DMS53 (cell line): Measurements from ENCODE around the gene KIF6.
"Not testable (repeated sequence)": the region's sequence is repeated elsewhere in the genome, so short reads cannot be mapped to it uniquely, and the experiment has no call there.

ENCODE experiments used
- DNase-seq: peaks from one replicate; lab custom pipeline; 2025; lab: John Stamatoyannopoulos, UW

KIF6 gene, protein sequence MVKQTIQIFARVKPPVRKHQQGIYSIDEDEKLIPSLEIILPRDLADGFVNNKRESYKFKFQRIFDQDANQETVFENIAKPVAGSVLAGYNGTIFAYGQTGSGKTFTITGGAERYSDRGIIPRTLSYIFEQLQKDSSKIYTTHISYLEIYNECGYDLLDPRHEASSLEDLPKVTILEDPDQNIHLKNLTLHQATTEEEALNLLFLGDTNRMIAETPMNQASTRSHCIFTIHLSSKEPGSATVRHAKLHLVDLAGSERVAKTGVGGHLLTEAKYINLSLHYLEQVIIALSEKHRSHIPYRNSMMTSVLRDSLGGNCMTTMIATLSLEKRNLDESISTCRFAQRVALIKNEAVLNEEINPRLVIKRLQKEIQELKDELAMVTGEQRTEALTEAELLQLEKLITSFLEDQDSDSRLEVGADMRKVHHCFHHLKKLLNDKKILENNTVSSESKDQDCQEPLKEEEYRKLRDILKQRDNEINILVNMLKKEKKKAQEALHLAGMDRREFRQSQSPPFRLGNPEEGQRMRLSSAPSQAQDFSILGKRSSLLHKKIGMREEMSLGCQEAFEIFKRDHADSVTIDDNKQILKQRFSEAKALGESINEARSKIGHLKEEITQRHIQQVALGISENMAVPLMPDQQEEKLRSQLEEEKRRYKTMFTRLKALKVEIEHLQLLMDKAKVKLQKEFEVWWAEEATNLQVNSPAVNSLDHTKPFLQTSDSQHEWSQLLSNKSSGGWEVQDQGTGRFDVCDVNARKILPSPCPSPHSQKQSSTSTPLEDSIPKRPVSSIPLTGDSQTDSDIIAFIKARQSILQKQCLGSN

DNA sequence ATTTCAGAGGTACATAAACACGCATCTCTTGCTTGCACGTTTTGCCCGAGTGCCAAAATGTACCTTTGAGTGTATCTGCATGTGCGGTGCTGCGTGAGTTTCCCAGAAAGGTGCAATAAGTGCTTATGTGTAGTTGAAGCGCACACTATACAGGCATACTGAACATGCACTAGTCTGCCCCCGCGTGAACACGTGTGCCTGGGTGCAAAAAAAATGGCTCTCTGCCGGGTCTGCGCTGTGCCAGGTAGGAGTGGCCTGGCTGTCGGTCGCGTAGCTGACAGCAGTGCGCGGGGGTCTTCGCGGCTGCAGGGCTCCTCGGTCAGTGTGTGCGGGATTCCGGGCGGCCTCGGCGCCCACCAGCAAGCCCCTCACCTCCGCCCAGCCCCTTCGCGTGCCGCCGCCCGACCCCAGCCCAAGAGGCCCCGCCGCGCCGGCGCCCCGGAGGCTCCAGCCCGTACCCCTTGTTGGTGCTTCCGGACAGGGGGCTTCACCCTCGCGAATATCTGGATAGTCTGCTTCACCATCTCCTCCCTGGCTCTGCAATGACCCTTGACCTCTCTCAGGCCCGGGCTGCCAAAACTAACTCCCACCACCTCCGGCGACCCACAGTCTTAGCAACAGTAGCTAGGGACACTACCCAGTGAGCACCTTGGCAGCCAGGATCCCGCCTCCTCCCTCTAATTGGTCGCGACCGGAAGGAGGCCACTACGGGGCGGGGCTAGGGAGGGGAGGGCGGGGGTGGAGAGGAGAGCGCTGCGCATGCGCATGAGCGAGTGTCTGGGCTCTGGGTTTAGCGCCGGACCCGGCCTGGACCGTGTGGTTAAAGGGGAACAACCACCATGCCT, at the start of gene KIF6:
Gene KIF6, minus strand, starts transcription at position 622 of the 845 bp plus-strand sequence. Its CDS starts 98 bp downstream, at position 524.
- peak; percentile 98 for DNase-seq

- DNase-seq, result no peak
Observed at GRCh38 chr6:39773782-39774181, 48.6 kb upstream of the KIF6 start.

GRCh38 chr6:39772559-39773273, 47.5 kb upstream of the KIF6 start:
- no peak for DNase-seq

DNA sequence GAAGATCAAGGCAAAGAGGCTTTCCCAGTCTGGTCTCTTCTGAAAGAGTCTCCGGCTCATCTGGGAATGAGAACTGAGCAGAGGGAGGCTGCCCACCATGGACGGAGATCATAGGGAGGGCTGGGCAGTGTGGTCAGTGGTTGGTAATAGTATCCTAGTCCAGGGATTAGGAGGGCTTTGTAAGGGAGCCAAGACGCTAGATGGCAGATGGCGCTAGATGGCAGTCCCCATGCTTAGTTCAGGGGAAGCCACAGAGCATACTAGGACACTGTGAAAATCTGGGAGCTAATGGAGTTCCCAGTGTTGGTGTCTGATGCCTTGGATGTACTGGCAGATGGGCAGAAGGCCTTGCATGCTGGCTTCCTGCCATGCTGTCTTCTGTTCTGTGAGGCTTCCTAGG, 45.2 kb upstream of the KIF6 start:
- DNase-seq, result no peak

GRCh38 chr6:39769012-39769411, 43.8 kb upstream of the KIF6 start:
- no peak for DNase-seq

DNA sequence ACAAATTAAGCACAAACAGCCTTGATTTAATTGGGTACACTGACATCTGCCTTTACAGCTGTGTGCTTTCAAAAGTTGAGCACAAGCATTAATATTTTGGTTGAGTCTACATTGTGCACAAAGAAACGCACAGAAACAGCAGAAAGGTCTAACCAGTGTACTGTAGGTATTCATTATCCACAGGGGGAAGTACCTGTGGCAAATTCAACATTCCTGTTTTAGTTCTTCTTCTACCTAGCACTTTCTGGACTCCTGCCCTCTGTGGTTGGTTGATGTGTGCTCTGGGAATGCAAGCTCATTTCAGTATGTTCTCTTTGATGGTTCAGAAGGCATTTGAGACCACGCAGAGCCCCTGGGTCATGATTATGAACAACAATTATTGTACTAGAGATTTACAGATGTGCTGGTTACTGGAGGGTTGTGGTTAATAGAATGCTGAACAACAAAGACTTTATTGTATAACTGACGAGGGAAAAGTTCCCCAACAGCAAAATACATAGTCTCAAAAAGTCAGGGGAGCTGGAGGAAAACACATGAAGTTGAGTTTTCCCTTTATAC, 40.4 kb upstream of the KIF6 start:
- no peak for DNase-seq

DNA sequence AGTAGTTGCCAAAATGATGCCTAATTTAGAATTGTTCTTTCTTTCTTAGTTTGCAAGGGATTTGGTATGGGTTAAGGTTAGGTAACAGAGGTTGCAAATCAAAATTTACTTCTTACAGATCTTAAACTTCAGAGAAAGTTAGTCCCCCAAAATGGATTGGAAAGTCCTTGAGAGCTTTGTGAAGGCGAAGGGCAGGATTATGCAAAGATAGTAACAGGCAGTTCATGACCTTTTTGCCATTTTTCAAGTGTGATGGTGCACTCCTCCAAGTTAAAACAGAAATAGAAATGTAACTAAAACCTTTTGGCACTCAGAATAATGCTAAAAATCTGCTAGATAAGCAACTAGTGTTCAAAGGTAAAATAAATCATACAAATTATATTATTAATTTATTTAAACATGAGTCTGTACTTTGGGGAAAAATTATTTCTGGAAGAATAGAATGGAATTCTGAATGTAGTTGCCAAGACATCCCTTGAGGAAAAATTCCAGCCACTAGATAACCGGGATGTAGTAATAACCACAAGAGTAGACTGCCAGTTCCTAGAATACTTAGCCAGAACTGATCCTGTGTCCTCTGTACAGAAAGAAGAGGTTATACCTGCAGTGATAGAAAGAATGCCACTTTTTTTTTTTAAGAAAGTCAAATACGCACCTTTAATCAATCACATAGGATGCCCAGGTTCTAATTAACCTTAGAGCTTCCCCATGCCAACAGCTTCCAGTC, 35.2 kb upstream of the KIF6 start:
- no peak for DNase-seq

DNA sequence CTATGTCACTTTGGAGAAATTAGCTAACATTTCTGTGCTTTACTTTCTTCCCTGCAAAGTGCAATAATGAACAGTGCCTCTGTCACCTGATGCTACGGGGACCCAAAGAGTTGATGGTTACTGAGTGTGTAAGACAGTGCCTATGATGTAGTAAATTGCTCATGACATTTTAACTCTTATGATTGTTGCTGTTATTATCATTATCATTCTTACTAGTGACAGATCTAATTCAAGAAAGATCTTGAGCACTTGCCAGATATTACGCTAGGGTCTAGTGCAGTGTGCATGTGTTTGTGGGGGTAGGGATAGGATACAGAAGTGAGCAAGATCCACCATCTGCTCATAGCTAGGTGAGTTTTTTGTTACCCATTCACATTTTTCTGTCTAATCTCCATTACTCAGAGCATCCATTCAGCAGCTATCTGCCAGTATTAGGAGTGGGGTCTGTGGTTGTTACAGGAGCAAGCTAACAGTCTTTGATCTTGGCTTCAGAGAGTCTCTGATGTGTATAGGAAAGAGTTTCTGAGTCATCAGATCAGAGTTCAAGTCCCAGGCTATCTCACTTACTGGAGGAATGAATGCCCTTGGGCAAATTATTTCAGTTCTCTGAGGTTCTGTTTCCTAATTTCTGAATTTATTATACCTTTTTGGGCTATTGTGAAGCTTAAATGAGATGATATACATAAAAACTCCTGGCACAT, 33.8 kb upstream of the KIF6 start:
- no peak for DNase-seq

- no peak for DNase-seq
Observed at GRCh38 chr6:39756582-39756981, 31.4 kb upstream of the KIF6 start.

DNA sequence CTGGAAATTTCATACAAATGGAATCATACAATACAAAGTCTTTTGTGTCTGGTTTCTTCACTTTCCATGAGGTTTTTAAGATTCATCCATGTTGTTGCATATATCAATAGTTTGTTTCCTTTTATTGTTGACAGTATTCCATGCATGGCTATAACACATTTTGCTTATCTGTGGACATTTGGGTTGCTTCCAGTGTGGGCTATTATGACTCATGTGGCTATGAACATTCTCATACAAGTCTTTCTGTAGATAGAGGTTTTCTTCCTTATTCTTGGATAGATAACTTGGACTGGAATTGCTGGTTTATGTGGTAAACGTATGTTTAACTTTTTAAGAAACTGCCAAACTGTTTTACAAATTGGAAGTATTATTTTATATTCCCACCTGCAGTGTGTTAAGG, 30.0 kb upstream of the KIF6 start:
- DNase-seq, result no peak

- DNase-seq, result no peak
Observed at GRCh38 chr6:39754514-39755115, 29.4 kb upstream of the KIF6 start.

GRCh38 chr6:39753725-39754045, 28.5 kb upstream of the KIF6 start:
- DNase-seq, result no peak

DNA sequence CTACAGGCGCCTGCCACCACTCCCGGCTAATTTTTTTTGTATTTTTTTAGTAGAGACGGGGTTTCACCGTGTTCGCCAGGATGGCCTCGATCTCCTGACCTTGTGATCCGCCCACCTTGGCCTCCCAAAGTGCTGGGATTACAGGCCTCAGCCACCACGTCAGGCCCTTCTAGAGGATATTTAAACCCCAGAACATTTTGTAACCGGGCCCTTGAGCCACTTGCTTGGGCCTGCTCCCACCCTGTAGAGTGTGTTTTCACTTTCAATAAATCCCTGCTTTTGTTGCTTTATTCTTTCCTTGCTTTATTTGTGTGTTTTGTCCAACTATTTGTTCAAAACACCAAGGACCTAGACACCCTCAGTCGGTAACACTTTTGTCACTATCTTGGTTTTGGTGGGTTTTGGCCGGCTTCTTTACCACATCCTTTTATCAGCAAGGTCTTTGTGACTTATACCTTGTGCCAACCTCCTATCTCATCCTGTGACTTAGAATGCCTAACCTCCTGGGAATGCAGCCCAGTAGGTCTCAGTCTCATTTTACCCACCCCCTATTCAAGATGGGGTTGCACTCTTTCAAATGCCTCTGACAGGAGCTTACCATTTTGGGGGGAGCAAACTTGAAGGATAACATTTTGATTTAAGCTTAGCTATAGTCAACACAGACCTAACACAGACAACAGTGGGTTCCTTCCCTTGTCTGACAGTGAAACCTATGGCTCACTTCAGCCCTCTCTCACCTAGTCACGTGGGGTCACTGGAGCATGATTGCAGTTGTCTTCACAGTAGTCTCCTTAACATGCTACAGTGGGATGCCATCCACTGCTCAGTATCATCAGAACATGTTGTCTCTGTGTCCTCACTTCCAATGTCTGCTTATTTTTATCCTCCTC, 27.9 kb upstream of the KIF6 start:
- DNase-seq, result no peak

DNA sequence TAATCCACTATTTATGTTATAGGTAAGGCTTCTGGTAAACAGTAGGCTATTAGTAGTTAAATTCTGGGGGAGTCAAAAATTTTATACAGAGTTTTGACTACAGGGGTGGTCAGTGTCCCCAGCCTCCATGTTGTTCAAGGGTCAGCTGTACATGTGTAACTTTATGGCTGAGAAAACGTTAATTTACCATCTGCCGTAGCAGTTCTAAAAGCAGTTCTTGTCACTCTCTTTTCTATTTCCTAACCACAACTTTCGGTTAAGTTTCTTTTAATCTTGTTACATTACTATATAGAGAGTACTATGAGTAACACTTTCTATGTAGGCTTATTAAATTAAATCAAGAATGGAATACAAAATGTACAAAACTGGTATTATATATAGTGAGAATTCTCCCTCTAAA, 21.6 kb upstream of the KIF6 start:
- no peak for DNase-seq

DNA sequence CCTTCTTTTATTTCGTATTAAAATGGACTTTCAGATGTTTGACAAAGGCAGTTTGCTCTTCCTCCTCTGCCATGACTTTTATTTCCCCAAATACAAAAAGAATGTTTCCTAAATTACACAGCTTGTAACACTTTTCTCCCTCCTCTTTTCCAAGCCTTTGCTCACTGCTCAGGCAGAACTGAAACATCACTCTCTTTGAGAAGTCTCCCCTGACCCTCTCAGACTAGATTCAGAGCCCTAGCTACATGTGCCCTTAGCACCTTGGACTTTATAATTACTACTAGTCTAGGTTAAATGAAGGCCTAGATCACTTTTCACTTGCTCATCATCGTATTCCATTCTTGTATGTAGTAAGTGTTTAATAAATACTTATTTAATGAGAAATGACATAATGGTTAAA, 8.5 kb upstream of the KIF6 start:
- no peak for DNase-seq

- DNase-seq, result peak; percentile 9
Observed at GRCh38 chr6:39731565-39731964, 6.4 kb upstream of the KIF6 start.

DNA sequence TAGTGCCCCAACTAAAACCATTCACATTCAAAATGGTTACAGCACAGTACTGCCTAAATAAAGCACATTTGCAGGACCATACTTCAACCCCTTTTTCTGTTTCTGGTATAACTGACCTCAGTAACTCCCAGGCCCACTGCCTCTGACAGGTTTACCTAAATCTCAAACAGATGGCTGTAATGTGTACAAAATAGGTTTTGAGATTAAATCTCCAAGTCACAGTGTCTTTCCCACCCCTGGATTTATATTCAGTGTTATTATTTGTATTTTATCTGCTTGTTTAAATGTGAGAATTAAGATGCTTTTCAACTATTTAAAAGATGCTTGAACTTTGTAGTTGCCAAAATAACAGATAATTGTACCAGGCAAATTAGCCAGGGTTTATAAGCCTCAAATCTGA, 4.7 kb upstream of the KIF6 start:
- no peak for DNase-seq

- peak; percentile 44 for DNase-seq
Observed at GRCh38 chr6:39725632-39725997, 407 bp upstream of the KIF6 start.

- DNase-seq, result not testable (repeated sequence)
Observed at GRCh38 chr6:39723350-39723749, 1.9 kb downstream of the KIF6 start.
